Transverse colon (tissue), 3 donors: ENCODE data around the gene PYY.

Source experiments
- POLR2A ChIP-seq: fragments of 450-650 bp; IDR thresholded peaks from one replicate; pipeline ENCODE4 v1.6.1; 2016; ENCODE audit warnings: antibody characterized with exemption, mild to moderate bottlenecking, moderate library complexity
- TF ChIP-seq, protein P1 (sequence below), 5 experiments: fragments of 200-600 bp in 3 of 5; fragments of 450-650 bp in 2 of 5; sonication (generic) in 3 of 5; IDR thresholded peaks; 1 replicate in 2 of 5; 2 replicates in 3 of 5; pipeline ENCODE4 v1.5.1; 2016 to 2017; ENCODE audit warnings: antibody characterized with exemption in 5 of 5, inconsistent platforms in 3 of 5, mild to moderate bottlenecking in 2 of 5, moderate library complexity in 1 of 5

DNA sequence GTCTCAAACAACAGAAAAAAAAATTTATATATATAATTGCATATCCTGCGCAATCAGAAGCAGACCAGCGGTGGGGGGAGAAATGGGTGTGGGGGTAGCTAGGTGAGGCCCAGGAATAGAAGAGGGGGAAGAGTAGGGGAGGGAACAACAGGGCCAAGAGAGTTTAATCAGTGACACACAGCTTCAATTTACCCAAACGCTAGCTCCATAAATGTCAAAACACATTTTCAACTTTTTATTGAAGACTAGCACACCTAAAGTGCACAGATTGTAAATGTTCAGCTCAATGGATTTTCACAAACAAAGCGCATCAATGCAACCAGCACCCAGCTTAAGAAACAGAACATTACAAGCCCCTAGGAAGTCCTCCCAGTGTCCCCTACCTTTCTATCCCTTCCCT lies 25.9 kb upstream of the PYY start:
- TF ChIP-seq, protein P1, sequence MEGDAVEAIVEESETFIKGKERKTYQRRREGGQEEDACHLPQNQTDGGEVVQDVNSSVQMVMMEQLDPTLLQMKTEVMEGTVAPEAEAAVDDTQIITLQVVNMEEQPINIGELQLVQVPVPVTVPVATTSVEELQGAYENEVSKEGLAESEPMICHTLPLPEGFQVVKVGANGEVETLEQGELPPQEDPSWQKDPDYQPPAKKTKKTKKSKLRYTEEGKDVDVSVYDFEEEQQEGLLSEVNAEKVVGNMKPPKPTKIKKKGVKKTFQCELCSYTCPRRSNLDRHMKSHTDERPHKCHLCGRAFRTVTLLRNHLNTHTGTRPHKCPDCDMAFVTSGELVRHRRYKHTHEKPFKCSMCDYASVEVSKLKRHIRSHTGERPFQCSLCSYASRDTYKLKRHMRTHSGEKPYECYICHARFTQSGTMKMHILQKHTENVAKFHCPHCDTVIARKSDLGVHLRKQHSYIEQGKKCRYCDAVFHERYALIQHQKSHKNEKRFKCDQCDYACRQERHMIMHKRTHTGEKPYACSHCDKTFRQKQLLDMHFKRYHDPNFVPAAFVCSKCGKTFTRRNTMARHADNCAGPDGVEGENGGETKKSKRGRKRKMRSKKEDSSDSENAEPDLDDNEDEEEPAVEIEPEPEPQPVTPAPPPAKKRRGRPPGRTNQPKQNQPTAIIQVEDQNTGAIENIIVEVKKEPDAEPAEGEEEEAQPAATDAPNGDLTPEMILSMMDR (IDR thresholded peaks at IDR 0.05) = no peak
- TF ChIP-seq POLR2A = no peak
